HCT116 (cell line): ENCODE data around the gene BRAT1. TPM values are rescaled to one million over a fixed set of nuclear protein-coding genes. Genes with fewer than 3 reads are reported as not detected.

Source experiments
- ATAC-seq: fragments of 200-7000 bp; cut with Tn5 transposase; 2 replicates; pipeline ENCODE4 v1.9.1; 2020; ENCODE audit warnings: mild to moderate bottlenecking, moderate library complexity
- BruUV-seq: library from RNA; stranded (reverse); fragments of 400-500 nt; replicated peaks from 2 replicates; lab custom pipeline; 2021; lab: Mats Ljungman, UMichigan
- CTCF ChIA-PET: fragments of 300-600 bp; sonication (Branson Sonifier 250); formaldehyde crosslinking; loops from one replicate; lab custom pipeline; 2021; ENCODE audit warnings: antibody characterized with exemption; lab: Charles Lee
- POLR2A ChIA-PET: fragments of 300-600, 350-600 bp; sonication (Branson Sonifier 250); formaldehyde crosslinking; loops from one replicate; lab custom pipeline; 2021; ENCODE audit warnings: antibody characterized with exemption; lab: Charles Lee
- RAD21 ChIA-PET, 2 experiments: fragments of 300-600 bp; sonication (Branson Sonifier 250); formaldehyde crosslinking; loops; one replicate each; lab custom pipeline; 2023; ENCODE audit warnings: low total read pairs in 2 of 2; ENCODE audit not compliant: uncharacterized antibody in 2 of 2, unreplicated experiment in 2 of 2, low non-redundant PET in 1 of 2; lab: Charles Lee
- DNase-seq: peaks from one replicate; pipeline ENCODE4 v3.0.0-alpha.2; 2010; ENCODE audit warnings: low read depth, low spot score
- H2AFZ ChIP-seq: fragments of 200-600 bp; shearing (Covaris generic), sonication (generic); 2 replicates; pipeline ENCODE4 v1.6.1; 2017; ENCODE audit warnings: low read depth, mixed run types, mixed read lengths, antibody characterized with exemption, low read length; ENCODE audit not compliant: poor library complexity, severe bottlenecking
- H3K27ac ChIP-seq: 2 replicates; pipeline ENCODE4 v1.5.1; 2012; ENCODE audit warnings: low read depth, low read length
- H3K27me3 ChIP-seq: fragments of 200-600 bp; sonication (generic); 2 replicates; pipeline ENCODE4 v1.6.1; 2016; ENCODE audit warnings: mixed run types, low read length, mixed read lengths; ENCODE audit not compliant: insufficient read depth
- H3K36me3 ChIP-seq, 2 experiments: fragments of 200-500 bp in 1 of 2; fragments of 200-600 bp in 1 of 2; sonication (Bioruptor generic) in 1 of 2; sonication (generic) in 1 of 2; 2 replicates each; pipeline versions ENCODE4 v1.5.1 to v1.6.1; 2014 to 2016; ENCODE audit warnings: low read length in 2 of 2, inconsistent platforms in 1 of 2, mixed read lengths in 1 of 2, mixed run types in 1 of 2; ENCODE audit not compliant: insufficient read depth in 2 of 2, control insufficient read depth in 1 of 2
- H3K4me1 ChIP-seq, 2 experiments: fragments of 200-600 bp in 1 of 2; sonication (generic) in 1 of 2; 2 replicates each; pipeline versions ENCODE4 v1.5.1 to v1.6.1; 2012 to 2017; ENCODE audit warnings: low read length in 2 of 2, inconsistent platforms in 1 of 2, mild to moderate bottlenecking in 1 of 2, mixed read lengths in 1 of 2, mixed run types in 1 of 2, moderate library complexity in 1 of 2; ENCODE audit not compliant: insufficient read depth in 2 of 2, control insufficient read depth in 1 of 2
- H3K4me2 ChIP-seq: fragments of 200-600 bp; sonication (generic); 2 replicates; pipeline ENCODE4 v1.6.1; 2017; ENCODE audit warnings: mixed run types, low read length, mixed read lengths
- H3K4me3 ChIP-seq, 2 experiments: fragments of 200-600 bp in 1 of 2; sonication (generic) in 1 of 2; replicated peaks in 1 of 2; 2 replicates each; pipeline ENCODE4 v1.5.1; 2011 to 2016; ENCODE audit warnings: low read length in 2 of 2, control low read depth in 1 of 2, low read depth in 1 of 2, mild to moderate bottlenecking in 1 of 2, mixed read lengths in 1 of 2, mixed run types in 1 of 2
- H3K79me2 ChIP-seq: fragments of 200-600 bp; sonication (generic); 2 replicates; pipeline ENCODE4 v1.6.1; 2017; ENCODE audit warnings: mild to moderate bottlenecking, mixed run types, low read length, moderate library complexity, mixed read lengths; ENCODE audit not compliant: insufficient read depth
- H3K9ac ChIP-seq: fragments of 200-600 bp; sonication (generic); 2 replicates; pipeline ENCODE4 v1.6.1; 2016; ENCODE audit warnings: low read length, mixed read lengths
- H3K9me2 ChIP-seq: fragments of 200-600 bp; sonication (generic), shearing (Covaris generic); 2 replicates; pipeline ENCODE4 v1.6.1; 2017; ENCODE audit warnings: mixed run types, mild to moderate bottlenecking, moderate library complexity; ENCODE audit not compliant: insufficient read depth
- H3K9me3 ChIP-seq, 2 experiments: fragments of 200-500 bp in 1 of 2; fragments of 200-600 bp in 1 of 2; sonication (Bioruptor generic) in 1 of 2; sonication (generic) in 1 of 2; 2 replicates each; pipeline ENCODE4 v1.6.1; 2014 to 2017; ENCODE audit warnings: low read length in 2 of 2, mixed read lengths in 2 of 2, inconsistent platforms in 1 of 2, low read depth in 1 of 2, mild to moderate bottlenecking in 1 of 2, mixed run types in 1 of 2, moderate library complexity in 1 of 2; ENCODE audit not compliant: control insufficient read depth in 1 of 2, insufficient read depth in 1 of 2
- H4K20me1 ChIP-seq: fragments of 200-600 bp; sonication (generic), shearing (Covaris generic); 2 replicates; pipeline ENCODE4 v1.6.1; 2017; ENCODE audit warnings: mixed run types, mild to moderate bottlenecking, moderate library complexity; ENCODE audit not compliant: insufficient read depth
- CBX3 ChIP-seq: IDR thresholded peaks from 2 replicates; pipeline ENCODE4 v1.6.1; 2012; ENCODE audit warnings: low read depth
- CTCF ChIP-seq, 3 experiments: fragments of 200-600 bp in 1 of 3; sonication (generic) in 1 of 3; IDR thresholded peaks in 2 of 3; conservative IDR thresholded peaks in 1 of 3; 2 replicates each; pipeline ENCODE4 v1.5.1; 2012 to 2017; ENCODE audit warnings: low read depth in 2 of 3, low read length in 2 of 3, antibody characterized with exemption in 1 of 3, borderline replicate concordance in 1 of 3, control low read depth in 1 of 3, mild to moderate bottlenecking in 1 of 3, mixed read lengths in 1 of 3, mixed run types in 1 of 3, moderate library complexity in 1 of 3; ENCODE audit not compliant: insufficient read depth in 1 of 3
- EGR1 ChIP-seq: IDR thresholded peaks from 2 replicates; pipeline ENCODE4 v1.6.1; 2012; ENCODE audit warnings: low read depth
- ELF1 ChIP-seq: IDR thresholded peaks from 2 replicates; pipeline ENCODE4 v1.6.1; 2012; ENCODE audit warnings: low read depth, borderline replicate concordance
- POLR2AphosphoS5 ChIP-seq: IDR thresholded peaks from 2 replicates; pipeline ENCODE4 v1.6.1; 2011; ENCODE audit warnings: mild to moderate bottlenecking, low read depth, low read length, moderate library complexity
- REST ChIP-seq: IDR thresholded peaks from 2 replicates; pipeline ENCODE4 v1.6.1; 2012; ENCODE audit warnings: low read depth
- SIN3A ChIP-seq: IDR thresholded peaks from 2 replicates; pipeline ENCODE4 v1.6.1; 2012; ENCODE audit warnings: low read depth
- TCF7L2 ChIP-seq: IDR thresholded peaks from 2 replicates; pipeline ENCODE4 v1.7.0; 2011; ENCODE audit warnings: borderline replicate concordance, inconsistent platforms; ENCODE audit not compliant: insufficient read depth, insufficient read length; ENCODE audit errors: extremely low read depth
- YY1 ChIP-seq: IDR thresholded peaks from 2 replicates; pipeline ENCODE4 v1.6.1; 2011; ENCODE audit warnings: low read length, low read depth, moderate library complexity, mild to moderate bottlenecking; ENCODE audit not compliant: insufficient replicate concordance; ENCODE audit errors: extremely low read depth
- ZBTB33 ChIP-seq: IDR thresholded peaks from 2 replicates; pipeline ENCODE4 v1.6.1; 2011; ENCODE audit warnings: mild to moderate bottlenecking, low read length, moderate library complexity; ENCODE audit not compliant: insufficient replicate concordance; ENCODE audit errors: extremely low read depth
- ZFX ChIP-seq: fragments of 450-650 bp; IDR thresholded peaks from 2 replicates; pipeline ENCODE4 v1.6.1; 2017
- ZNF274 ChIP-seq: fragments of 200-500 bp; sonication (Bioruptor generic); IDR thresholded peaks from 2 replicates; pipeline ENCODE4 v1.6.1; 2014; ENCODE audit warnings: mild to moderate bottlenecking, low read depth, low read length, inconsistent platforms
- intact Hi-C: fragments of 100-400 bp; cut with micrococcal nuclease; formaldehyde crosslinking; loops from 2 replicates; pipeline ENCODE4 v1.10.0; 2022
- total RNA-seq: library from RNA; stranded (reverse); gene quantifications from one replicate; pipeline ENCODE4 v1.2.1, GENCODE V29; 2021; ENCODE audit not compliant: unreplicated experiment

The BRAT1 gene
- total RNA-seq, 1 experiment from 2014 or later = 47.6 TPM

- Histone ChIP-seq H3K4me3 (no peak overlapping the region), H3K9ac (no peak overlapping the region), H3K79me2 (no peaks in the 10 kb centered on the region), H3K27me3 (no peaks in the 10 kb centered on the region), H2AFZ (no peak overlapping the region), H3K4me2 (no peak overlapping the region), H3K9me2 (no peaks in the 10 kb centered on the region), H3K4me1 (no peaks in the 10 kb centered on the region), H3K9me3 (no peaks in the 10 kb centered on the region), H3K27ac (no peak overlapping the region), H4K20me1 (no peaks in the 10 kb centered on the region), H3K36me3 (peaks cover 21 to 25% of the 10 kb centered on the region in 2 experiments)
- no TSS peak for BruUV-seq
- ChIA-PET CTCF (no interaction called here), RAD21 (no interaction called here), POLR2A (no interaction called here)
- TF ChIP-seq ZFX (no peak), SIN3A (no peak), EGR1 (no peak), REST (no peak), CBX3 (no peak), POLR2AphosphoS5 (no peak), ZBTB33 (no peak), CTCF (IDR thresholded peaks at IDR 0.05 in 2 of 3, conservative IDR thresholded peaks at IDR 0.05 in 1 of 3; ENCODE audit: borderline replicate concordance in 1 of 3, insufficient read depth in 1 of 3, low read depth in 2 of 3, low read length in 2 of 3) (no peak), ZNF274 (no peak), ELF1 (no peak), TCF7L2 (no peak), YY1 (no peak)
- intact Hi-C loops = no loop called here
- ATAC-seq (no peak), DNase-seq (no peak)
These were observed 13.1 kb downstream of the BRAT1 start for GRCh38 chr7:2542011-2542915.
